Fibroblast of skin of back (primary cell): ENCODE data around the gene DPM3.
A peak's percentile ranks its signal among the peaks of the same experiment; 100 is the strongest.
"Not testable (repeated sequence)": the region's sequence is repeated elsewhere in the genome, so short reads cannot be mapped to it uniquely, and the experiment has no call there.

Experiments
- DNase-seq: peaks from one replicate; pipeline ENCODE4 v3.0.0-alpha.2; 2013

DPM3 gene

DNA sequence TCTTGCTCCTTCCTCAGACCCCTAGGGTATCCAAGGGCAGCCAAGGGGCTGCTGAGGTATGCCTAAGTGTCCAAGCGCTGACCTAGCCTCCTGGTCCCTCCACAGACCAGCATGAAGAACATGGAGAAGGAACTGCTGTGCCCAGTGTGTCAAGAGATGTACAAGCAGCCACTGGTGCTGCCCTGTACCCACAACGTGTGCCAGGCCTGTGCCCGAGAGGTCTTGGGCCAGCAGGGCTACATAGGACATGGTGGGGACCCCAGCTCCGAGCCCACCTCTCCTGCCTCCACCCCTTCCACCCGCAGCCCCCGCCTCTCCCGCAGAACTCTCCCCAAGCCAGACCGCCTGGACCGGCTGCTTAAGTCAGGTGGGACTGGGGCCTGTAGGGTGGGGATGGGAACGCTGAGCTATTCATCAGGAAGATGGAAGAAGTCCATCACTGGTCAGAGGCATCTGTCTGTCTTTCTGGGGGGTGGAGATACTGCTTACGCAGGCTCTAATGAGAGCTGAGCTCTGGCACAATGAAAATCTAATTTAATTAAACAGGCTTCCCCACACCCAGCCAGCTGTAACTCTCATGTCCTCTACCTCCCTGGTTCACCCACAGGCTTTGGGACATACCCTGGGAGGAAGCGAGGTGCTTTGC is 35.1 kb upstream of the DPM3 start:
- no peak for DNase-seq

DNA sequence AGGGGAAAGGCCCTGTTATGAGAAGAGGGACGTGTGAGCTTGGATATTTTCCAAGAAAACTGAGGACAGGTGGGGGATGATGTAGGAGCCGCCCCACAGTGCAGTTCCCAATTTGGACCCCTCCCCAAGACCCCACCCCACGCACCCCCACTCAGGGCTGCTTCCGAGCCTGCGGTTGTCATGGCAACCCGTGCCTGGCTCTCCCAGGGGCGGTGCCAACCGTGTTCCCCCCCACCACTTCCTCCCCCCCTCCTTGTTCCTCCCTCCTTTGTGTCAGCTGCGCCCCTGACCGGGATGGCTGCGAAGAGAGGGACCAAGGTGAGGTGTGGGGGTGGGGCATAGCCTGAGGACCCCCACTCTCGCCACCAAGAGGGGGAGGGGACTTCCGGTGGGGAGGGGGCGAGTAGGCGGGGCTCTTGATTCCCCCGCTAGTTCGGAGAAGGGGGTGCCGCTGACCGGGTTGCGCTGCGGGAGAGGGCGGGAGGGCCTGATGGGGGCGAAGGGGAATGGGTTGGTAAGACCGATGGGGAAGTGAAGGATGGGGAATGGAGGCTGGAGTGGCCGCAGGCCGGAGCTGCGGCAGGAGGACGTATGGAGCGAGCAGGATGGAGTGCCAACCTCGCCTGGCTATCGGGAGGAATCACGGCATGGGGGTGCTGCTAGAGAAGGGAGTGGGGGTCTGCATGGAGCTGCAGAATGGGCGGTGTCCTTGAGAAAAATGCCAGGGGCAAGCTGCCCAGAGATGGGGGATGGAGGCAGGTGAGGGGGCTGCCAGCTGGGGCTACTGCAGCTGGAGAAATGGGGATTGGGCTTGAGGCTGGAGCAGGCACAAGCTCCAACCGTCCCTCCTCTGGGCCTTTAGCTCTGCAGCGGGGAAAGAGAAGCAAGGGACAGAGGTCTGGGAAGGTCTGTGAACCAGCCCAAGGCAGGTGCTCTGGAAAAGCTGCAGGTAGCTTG is 34.3 kb upstream of the DPM3 start:
- peak; percentile 43 for DNase-seq

DNA sequence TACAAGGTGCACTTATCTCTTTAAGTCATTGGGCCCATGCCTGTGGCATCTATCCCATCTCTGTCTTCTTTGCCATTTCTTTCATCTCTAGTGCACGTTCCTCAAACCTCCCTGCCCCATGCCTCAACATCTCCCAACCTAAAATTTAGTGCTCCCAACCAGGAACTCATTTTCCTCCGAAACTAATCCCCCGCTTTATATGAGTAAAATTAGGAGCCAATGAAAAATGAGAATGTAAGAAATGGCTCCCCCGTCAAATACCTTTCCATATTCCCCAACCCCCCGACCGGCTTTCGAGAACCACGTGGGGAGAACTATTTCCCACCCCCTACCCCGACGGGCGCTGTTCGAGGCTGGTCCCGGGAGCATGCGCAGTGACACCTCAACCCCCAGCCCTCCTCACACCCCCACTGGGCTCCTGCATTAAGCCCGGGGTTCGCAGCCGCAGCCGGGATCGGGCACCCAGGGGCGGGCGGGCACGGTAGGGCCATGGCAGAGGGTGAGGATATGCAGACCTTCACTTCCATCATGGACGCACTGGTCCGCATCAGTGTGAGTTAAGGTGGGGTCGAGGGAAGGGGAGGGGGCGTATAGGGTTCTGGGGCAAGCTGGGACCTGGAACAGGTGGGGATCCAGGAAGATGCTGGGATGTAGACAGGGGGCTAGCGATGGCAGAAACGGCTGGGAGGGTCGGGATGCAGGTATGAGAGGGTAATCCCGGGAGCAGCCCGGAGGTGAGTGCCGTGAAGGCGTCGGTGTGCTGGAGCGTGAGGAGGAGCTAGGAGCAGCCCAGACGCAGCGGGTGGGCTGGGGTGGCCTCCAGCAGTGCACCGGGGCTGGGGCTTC is 33.4 kb upstream of the DPM3 start, which contains the start of gene TRIM46:
TRIM46 (plus strand) TSS at position 372 of the 846 bp plus-strand sequence; CDS start at position 490, 118 bp downstream.
- peak; percentile 72 for DNase-seq

DNA sequence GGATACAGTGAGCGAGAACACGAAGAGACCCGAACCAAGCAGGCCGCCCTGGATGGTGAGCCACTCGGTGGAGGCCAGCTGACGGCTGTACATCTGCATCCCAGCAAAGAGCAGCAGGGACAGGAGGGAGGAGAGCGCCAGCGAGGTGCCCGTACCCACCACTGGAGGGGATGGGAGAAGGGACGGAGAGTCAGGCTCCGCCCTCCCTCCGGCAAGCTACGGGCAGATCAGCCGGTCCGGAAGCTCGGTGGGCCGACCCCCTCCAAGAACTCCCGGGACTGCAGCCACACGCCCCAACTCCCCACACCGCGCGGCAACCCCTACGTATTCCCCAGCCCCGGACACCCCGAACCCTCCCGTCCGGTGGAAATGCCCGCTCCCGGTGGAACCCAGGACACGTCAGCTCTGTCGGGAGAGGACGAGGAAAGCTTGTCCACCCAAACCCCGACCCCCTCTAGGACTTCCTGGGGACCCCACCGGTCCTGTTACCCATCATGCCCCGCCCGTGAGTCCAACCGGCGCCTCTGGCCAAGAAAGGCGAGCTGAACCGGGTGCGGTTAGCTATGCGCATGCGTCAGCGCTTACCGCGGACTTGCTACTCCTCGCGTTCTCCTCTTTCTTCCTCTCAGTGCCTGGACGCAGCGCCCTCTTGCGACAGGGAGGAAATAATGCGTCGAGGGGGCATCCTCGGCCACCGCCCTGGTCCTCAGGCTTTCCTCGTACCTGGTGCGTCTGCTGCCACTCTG is 32.6 kb upstream of the DPM3 start, which contains the start of gene KRTCAP2:
KRTCAP2 (minus strand) TSS at position 573 of the 746 bp plus-strand sequence; CDS start at position 493, 80 bp downstream.
- DNase-seq, result peak; percentile 95

DNA sequence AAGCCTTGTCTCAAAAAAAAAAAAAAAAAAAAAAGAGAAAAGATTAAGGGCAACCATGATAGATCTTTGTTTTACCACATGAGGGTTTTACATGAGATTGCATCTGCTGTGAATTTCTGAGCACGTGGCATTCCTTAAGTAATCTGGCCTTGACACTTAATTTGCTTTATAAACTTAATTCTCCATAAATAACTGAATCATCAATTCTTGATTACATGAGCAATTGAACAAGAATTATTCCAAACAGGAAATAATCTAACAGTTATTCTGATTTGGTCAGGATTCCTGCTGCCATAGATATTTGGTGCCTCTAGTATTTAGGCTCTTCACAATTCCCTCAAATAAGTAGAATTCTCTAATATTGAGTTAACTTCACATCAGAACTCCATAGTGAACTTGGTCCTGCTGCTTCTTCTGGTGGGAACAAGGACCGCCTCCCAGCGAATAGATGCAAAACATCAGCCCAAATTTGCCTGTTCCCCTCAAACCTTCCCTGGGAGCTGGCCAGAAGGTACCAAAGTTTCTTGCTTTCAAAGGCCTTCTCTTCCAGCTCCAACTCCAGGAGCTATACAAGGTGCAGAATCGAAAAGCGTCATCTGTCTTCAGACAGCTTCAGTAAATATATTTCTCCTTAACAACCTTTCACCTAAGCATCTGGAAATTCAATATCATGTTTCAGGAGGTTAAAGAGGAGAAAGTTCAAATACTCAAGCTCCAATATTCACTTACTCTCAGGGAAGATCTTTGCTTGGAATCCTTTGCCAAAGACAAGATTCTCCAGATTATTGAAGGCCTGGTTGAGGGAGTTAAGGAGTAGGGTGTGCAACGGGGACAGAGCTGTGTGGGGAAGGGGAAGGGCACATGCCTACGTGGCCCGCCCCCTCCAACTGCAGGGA is 31.8 kb upstream of the DPM3 start:
- no peak for DNase-seq

DNA sequence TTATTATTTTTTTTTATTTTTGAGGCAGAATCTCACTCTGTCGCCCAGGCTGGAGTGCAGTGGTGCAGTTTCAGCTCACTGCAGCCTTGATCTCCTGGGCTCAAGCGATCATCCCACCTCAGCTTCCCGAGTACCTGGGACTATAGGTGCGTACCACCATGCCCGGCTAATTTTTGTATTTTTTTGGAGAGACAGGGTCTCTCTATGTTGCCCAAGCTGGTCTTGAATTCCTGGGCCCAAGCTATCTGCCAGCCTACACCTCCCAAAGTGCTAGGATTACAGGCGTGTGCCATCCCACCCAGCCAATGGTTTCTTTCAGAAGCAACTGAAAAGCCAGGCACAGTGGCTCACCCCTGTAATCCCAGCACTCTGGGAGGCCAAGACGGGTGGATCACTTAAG is 30.5 kb upstream of the DPM3 start:
- no peak for DNase-seq

DNA sequence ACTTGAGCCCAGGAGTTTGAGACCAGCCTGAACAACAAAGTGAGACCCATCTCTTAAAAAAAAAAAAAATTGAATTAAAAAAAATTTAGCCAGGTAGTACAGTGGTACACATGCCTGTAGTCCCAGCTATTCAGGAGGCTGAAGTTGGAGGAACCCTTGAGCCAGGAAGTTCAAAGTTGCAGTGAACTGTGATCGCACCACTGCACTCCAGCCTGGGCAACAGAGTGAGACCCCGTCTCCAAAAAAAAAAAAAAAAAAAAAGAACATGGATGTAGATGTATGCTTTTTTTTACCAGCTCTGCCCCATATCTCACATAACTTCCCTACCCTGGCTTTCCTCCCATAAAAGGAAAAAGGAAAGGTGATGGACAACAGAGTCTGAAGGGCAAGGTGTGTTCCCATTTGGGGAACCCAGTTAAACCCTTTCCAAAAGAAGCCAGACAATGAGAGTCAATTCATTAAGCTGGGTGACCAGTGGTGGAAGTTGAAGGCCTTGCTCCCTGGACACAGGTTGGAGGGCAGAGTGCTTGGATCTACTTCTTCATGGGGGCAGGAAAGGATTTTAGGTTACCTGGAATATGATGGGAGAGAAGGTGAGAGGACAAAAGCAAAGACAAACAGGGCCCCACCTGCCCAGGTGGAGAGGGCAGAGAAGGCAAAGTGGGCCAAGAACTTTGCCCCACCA is 29.9 kb upstream of the DPM3 start:
- DNase-seq, result no peak

DNA sequence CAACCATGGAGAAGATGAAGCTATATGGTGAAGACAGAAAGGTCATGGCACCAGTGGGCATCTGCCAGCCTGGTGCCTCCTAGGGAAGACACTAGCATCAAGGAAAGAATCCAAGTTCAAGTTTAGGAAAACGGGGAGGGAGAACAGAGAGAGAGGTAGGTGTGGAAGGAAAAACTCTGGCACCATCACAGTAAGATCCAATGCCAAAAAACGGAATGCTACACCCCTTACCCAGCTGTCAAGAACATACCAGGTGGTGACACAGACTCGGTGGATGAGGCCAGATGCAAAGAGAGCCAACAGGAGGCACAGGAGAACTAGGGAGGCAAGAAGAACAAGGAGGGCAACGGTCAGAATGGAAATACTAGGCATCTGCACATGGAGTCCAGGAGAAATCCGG is 29.2 kb upstream of the DPM3 start:
- no peak for DNase-seq

DNA sequence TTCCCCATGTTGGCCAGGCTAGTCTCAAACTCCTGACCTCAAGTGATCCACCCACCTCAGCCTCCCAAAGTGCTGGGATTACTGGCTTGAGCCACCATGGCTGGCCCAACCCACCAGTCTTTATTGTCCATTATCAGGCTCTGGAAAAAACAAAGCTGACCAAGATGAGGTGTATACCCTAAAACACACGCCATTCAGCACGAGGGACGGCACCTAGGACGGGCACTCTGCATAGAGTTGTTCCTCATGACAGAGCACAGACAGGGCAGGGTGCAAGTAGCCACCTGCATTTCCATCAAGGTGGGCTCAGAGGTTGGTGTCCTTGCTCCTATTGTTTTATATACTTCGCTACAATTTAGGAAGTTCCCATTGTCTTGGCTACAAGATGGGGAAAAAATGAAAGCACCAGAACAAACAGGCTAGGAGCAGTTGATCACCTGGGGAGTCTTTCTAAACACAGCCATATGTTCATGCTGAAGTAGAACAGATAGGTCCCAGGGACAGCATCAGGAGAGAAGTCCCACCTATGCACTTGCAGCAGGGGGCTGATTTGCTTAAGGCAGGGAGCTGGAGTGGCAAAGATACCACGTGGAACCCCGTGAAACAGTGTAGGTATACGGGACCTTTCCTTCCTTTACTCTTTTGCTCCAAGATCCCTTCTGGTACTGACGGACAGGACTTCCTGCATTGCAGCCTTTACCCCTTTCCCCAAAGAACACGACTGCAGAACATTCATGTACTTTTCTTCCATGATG is 28.3 kb upstream of the DPM3 start:
- DNase-seq, result no peak

DNA sequence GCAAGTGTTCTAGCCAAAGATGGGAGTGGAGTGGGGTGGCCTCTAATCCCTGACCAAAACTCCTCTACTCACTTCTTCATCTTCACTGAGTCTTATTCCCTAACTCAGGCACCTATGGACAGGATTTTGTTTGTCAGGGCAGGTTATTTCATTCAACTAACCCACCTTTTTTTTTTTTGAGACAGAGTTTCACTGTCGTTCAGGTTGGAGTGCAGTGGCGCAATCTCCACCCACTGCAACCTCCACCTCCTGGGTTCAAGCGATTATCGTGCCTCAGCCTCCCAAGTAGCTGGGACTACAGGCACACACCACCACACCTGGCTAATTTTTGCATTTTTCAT is 27.7 kb upstream of the DPM3 start:
- not testable (repeated sequence) for DNase-seq

DNA sequence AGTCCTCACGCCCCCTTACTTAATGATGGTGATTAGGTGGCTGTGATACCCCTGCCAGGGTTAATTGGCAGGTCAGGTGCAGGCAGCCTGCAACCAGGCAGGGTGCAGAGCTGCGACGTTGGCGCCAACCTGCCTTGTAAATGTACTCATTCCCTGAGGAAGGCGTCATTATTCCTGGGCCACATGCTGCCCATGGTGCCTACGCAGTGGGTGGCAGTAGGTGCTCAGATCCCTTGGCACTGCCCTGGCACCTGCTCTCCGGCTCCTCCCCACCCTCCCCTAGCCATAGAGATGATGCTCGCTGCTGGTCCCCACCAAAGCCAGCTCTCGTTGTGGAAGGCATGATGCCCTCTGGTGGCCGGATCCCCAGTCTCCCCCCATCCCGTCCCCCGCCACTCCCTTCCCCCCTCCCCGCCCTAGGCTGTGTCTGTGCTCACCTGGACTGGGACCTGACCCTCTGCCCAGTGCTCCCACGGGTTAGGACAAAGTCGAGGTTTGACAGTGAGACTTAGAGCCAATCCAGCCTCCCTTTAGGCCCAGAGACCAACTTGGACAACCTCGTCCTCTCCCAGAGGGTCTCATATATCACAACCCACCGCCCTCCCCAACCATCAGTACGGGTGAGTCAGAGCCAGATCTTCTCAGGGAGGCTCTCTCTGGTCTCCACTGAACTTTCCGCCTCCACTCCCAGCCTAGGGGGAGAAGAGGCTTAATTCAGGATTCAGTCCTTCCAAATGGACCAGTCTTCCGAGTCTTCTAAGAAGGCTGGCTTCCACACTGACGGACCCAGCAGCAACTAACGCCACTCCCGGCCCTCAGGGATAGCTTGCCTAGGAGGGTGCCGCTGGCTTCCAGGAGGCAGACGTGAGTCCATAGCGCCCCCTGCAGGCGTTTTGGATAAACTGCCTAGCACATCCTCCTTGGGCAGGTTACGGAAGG is 27.1 kb upstream of the DPM3 start:
- peak; percentile 76 for DNase-seq

DNA sequence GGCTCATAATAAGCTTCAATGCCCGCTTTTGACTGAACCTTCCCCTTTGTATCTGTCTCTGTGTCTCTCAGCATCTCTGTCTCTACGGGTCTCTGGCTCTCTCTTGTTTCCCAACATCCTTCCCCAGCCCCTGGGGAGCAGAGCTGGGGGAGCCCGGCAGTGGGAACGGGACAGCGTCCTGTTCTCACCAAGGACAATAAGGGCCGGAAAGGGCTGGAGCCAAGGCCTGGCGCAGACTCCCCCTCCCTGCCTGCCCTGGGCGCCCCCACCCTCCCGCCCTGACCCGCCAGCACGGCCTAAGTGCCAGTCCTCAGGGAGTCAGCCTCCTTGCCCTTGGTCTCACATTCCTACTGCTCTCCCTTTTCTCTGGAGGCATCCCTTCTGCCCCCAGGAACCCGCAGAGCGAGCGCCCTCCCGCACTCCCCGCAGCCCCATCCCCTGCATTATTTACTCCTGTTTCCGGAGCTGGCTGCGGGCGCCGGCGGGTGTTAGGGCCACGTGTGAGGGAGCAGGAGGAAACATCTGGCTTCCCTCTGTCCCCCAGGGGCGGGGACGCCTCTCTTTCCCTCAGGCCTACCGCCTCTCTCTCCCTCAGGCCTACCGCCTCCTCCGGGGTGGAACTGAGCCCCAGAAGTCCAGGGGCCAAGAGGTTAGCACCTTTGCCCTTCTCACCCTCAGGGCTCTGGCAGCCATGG is 26.3 kb upstream of the DPM3 start:
- DNase-seq, result no peak

DNA sequence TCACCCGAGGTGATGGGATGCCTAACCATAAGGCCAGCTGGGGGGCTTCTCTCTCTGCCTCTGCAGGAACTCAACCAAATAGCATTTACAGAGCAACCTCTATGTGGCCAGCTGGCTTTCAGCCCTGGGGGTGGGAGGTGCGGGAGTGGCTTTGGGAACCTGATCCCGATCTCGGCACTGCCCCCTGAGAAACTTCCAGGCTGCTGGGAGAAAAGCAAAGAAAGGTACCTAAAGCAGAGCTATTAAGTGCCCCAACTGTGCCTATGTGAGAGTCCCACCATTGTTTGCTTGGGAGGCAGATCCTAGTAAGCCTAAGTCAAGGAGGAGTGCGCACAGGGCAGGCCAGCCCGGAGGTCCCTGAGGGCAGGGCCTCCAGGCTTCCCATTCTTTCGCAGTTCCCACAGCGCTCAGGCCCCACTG is 25.7 kb upstream of the DPM3 start:
- no peak for DNase-seq

DNA sequence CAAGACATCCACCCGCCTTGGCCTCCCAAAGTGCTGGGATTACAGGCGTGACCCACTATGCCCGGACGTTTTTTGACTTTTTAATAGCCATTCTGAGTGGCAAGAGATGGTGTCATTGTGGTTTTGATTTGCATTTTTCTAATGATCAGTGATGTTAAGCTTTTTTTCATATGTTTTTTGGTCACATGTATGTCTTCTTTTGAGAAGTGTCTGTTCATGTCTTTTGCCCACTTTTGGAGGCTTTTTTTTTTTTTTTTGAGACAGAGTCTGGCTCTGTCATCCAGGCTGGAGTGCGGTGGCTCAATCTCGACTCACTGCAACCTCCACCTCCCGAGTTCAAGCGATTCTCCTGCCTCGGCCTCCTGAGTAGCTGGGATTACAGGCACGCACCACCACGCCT is 24.3 kb upstream of the DPM3 start:
- DNase-seq, result not testable (repeated sequence)

DNA sequence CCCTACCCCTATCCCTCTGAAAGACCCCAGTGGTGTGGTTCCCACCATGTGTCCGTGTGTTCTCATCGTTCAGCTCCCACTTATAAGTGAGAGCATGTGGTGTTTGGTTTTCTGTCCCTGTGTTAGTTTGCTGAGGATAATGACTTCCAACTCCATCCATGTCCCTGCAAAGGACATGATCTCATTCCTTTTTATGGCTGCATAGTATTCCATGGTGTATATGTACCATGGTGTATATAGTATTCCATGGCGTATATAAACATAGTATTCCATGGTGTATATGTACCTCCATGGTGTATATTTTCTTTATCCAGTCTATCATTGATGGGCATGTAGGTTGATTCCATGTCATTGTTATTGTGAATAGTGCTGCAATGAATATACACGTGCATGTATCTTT is 23.5 kb upstream of the DPM3 start:
- DNase-seq, result not testable (repeated sequence)

DNA sequence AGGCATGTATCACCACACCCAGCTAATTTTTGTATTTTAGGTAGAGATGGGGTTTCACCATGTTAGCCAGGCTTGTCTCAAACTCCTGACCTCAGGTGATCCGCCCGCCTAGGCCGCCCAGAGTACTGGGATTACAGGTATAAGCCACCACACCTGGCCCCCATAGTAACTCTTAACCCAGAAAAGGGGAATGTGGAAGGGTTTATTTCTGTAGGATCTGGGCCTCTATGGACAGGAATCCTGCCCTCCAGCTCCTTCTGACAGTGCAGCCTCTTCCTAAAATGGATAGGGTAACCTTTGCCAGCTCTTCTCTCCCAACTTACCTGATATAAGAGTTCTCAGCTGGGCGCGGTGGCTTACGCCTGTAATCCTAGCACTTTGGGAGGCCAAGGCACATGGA is 22.3 kb upstream of the DPM3 start:
- DNase-seq, result not testable (repeated sequence)

DNA sequence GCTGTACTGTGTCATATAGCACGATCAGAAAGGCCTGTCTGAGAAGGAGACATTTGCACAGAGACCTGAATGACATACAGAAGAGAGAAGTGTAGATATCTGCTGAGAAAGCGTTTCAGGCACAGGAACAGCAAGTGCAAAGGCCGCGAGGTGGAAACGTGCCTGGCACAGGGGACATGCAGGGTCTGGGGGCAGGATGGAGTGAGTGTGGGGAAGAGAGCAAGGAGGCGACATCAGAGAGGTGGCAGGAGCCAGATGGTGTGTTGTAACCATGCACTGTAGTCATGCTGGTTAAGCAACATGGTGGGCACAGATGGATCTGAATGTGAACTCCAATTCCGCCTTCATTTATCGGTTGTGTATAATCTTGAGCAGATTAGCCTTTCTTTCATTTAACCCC is 19.8 kb upstream of the DPM3 start:
- DNase-seq, result no peak

DNA sequence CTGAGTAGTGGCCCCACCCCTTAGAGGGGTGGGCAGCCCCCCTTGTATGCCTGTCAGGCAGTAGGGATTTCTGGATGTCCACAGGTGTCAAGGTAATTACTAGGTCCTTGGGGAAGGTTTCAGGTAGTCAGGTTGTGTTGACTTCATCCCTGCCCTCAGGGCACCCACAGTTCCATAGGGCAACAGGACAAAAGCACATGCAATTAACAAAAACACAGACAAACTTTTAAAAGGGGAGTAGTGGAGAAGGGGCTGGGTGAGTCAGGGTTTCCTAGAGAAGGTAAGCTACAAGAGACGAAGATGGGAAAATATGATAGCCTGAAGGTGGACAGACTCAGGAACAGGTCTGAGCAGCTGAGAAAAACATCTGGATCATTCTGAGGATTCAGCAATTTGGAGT is 18.7 kb upstream of the DPM3 start:
- no peak for DNase-seq
